ENCODE measurements around the gene GRM4.
A peak's percentile ranks its signal among the peaks of the same experiment; 100 is the strongest.
"Not testable (repeated sequence)": the region's sequence is repeated elsewhere in the genome, so short reads cannot be mapped to it uniquely, and the experiment has no call there.

The GRM4 gene

DNA sequence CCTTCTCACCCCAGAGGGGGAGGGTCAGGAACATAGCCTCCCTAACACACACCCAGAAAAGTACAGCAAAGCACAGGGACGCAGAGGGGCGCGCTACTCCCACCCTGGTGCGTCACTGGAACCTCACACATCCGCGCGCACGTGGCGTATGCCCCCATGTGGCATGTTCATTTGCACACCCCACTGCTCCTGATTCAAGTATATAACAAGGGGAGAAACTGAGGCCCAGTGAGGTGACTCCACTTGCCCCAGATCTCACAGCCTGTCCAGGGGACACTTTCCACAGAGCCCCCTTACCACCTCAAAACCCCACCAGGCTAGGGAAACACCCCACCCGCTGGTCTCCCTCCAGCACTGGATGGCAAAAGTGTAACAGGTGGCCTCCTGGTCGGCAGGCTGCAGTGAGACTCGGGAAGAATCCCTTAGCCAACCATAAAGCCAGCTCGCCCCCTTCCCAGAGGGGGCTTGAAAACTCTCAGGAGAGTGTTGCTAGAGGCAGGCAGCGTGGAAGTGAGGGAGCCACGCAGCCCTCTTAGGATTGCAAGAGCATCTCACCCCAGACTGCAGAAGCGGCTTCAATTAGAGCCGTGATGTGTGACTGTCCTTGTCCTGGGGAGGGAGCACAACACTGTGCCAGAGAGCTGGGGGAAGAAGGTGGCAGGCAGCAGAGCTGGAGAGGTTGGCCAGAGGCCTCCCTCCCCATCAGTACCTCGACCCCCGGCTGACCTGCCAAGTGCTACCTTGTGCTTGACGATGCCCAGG is at the start of gene GRM4:
TSS of gene GRM4 (minus strand) at position 67 of the 762 bp plus-strand sequence. CDS start 12,591 bp downstream, outside the sequence.
- DNase-seq (ENCODE audit: low read depth) = no peak
- peak within 1 kb of the TSS; percentile 50 for H3K4me3 ChIP-seq (ENCODE audit: low read depth, low read length)

DNA sequence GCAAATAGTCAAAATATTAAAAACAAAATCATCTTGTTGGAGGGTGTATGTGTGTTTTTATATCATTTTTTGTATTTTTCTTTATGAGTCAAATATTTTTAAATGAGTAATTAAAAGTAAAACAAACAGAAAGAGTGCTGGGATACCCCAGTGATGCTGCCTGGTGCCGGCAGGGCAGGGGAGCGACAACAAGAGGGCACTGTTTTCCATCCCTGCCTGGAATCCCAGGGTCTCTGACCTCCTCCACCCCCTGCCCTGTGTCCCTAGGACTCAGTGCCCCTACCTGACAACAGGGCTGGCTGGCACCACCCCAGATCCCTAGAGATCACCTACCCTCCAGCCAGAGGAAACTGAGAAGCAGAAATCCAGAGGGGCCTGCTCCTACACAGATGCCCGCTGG is 48.9 kb upstream of the GRM4 start:
- DNase-seq (ENCODE audit: low read depth) = no peak
- H3K4me3 ChIP-seq (ENCODE audit: low read depth, low read length) = no peak overlapping the region

DNA sequence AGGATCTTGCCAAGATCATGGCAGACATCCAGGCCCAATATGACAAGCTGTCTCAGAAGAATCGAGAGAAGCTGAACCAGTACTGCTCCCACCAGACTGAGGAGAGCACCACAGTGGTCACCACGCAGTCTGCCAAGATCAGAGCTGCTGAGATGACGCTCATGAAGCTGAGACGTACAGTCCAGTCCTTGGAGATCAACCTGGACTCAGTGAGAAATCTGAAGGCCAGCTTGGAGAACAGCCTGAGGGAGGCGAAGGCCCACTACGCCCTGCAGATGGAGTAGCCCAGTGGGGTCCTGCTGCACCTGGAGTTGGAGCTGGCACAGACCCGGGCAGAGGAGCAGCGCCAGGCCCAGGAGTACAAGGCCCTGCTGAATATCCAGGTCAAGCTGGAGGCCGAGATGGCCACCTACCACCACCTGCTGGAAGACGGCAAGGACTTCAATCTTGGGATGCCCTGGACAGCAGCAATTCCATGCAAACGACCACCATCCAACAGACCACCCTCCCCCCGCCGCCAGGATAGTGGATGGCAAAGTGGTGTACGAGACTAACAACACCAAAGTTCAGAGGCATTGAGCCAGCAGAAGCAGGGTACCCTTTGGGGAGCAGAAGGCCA is 44.7 kb upstream of the GRM4 start:
- H3K4me3 ChIP-seq (ENCODE audit: low read depth, low read length) = no peak overlapping the region
- DNase-seq (ENCODE audit: low read depth) = no peak

DNA sequence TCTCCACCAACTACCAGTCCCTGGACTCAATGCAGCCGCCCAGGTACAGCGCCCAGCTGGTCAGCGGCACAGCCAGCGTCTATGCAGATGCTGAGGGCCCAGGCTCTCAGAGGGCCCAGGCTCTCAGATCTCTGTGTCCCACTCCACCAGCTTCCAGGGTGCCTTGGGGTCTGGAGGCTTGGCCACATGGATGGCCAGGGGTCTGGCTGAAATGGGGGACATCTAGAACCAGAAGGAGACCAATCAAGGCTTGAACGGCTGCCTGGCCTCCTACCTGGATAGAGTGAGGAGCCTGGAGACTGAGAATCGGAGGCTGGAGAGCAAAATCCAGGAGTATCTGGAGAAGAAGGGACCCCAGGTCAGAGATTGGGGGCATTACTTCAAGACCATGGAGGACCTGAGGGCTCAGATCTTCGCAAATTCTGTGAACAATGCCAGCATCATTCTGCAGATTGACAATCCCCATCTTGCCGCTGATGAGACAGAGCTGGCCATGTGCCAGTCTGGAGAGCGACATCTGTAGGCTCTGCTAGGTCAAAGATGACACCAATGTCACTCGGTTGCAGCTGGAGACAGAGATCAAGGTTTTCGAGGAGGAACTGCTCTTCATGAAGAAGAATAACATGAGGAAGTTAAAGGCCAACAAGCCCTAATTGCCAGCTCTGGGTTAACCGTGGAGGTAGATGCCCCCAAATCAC is 44.1 kb upstream of the GRM4 start:
- no peak overlapping the region for H3K4me3 ChIP-seq (ENCODE audit: low read depth, low read length)
- DNase-seq (ENCODE audit: low read depth) = no peak

DNA sequence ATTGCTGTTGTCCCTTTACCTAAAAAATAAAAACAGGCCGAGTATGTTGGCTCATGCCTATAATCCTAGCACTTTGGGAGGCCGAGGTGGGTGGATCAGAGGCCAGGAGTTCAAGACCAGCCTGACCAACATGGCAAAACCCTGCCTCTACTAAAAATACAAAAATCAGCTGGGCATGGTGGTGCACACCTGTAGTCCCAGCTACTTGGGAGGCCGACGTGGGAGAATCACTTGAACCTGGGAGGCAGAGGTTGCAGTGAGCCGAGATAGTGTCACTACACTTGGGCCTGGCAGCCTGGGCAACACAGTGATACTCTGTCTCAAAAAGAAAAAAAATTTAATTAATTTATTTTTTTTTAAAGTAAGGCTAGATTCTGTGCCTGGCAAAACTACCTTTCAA is 38.8 kb upstream of the GRM4 start:
- not testable (repeated sequence) for DNase-seq (ENCODE audit: low read depth); H3K4me3 ChIP-seq (ENCODE audit: low read depth, low read length)

DNA sequence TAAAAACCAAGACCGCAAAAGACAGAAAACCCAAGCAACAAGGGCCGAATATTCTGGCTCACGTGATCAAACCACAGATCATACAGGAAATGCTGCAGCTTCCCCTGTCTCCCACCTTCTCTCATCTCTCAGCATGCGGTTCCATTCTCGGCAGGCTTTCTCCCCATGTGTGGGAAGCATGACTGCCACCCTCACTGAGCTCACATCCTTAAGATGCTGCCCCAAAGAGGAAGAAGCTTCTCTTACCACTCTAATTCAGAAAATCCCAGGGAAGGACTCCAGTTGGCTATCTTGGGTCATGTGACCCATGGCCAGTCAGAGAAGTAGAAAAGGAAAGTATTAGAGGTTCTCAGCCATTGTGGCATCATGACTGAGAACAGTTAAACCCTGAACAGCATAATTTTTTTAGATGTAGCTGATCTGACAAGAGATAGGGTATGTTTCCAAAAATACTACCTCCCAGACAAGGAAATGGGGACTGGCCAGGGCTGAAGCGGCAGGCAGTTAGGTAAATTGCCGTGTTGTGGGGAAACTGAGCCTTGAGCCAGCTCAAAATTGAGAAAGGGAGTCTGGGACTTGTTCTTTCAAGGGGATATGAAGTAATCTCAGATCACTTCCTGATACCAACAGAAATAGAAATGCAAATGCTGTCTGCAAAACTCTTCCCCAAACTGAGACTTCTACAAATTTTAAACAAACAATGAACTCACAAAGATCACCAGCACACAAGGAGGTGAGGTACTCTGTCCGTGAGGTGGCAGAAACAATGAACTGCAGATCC is 37.1 kb upstream of the GRM4 start:
- no peak overlapping the region for H3K4me3 ChIP-seq (ENCODE audit: low read depth, low read length)
- no peak for DNase-seq (ENCODE audit: low read depth)

DNA sequence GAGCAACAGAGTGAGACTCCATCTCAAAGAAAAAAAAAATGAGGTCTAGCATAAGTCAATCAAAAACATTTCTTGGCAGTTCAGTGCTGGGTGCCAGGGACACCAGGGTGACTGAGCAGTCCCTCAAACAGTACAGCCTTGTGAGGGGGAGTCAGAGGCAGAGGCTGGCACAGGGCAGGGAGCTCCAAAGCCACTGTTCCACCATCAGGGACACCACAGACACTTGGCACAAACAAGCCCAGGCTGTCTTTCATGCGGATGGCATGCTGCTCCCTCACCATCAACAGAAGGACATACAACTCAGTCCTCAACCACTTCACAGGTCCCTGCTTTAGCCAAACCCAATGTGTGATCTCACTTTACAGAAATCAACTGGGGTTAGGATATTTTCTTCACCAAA is 36.0 kb upstream of the GRM4 start:
- DNase-seq (ENCODE audit: low read depth) = no peak
- no peak overlapping the region for H3K4me3 ChIP-seq (ENCODE audit: low read depth, low read length)

DNA sequence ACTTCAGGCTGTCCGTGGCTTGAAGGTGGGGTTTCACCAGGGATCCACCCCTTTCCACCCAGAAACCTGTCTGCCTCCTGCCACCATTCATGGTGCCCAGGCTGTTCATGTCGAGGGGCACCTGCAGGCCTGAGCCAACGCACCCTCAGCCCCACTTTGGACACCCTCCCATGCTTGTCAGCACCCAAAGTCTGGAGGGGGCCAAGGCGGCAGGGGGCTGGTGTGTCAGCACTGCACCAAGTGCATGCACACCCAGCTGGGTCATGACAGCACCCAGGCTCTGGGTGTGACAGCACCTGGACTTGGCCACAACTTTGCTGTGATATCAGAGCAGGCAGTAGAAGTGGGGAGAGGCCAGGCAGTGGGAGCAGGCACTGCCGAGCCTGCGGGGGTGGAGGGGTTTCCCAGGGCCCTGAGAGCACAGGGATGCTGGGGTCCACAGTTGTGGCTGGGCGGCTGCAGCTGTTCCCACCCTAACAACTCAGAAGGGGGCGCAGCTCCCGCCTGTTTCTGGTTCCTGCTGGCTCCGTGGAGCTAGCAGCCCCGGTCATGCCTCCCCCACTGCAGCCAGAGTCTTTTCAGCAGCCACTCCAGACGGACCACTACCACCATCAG is 33.3 kb upstream of the GRM4 start:
- H3K4me3 ChIP-seq (ENCODE audit: low read depth, low read length) = no peak overlapping the region
- DNase-seq (ENCODE audit: low read depth) = no peak

DNA sequence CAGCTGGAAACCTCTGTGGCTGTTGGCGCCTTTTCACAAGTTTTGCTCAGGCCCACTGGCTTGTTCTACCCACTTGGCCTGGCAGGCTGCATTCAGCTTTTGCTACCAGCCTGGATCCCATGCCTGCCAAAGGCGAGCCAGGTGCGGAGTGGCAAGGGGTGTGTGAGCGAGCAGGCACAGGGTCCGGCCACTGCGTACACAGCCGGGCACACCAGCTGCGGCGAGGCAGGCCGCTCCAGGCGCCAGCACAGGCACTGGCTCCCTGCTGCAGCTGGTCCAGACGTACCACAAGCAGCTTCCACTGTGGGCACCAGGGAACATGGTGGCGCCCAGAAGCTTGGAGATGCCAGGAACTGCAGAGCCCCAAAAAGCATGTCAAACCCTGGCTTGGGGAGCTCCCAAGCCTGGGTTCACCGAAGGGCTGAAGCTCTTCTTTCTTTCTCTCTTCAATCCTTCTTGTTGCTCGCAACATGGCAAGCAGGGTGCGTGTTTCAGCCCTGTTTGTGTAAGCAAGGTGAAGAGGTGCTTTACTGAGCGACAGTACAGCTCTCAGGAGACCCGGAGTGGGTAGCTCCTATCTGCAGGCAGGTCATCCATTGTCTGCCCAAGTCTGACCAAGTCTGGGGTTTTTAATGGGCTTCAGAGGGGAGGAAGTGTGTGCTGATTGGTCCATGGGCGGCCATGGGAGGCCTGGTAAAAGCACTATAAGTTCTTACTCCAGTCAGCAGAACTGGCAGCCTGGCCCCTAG is 32.6 kb upstream of the GRM4 start:
- no peak for DNase-seq (ENCODE audit: low read depth)
- H3K4me3 ChIP-seq (ENCODE audit: low read depth, low read length) = no peak overlapping the region

DNA sequence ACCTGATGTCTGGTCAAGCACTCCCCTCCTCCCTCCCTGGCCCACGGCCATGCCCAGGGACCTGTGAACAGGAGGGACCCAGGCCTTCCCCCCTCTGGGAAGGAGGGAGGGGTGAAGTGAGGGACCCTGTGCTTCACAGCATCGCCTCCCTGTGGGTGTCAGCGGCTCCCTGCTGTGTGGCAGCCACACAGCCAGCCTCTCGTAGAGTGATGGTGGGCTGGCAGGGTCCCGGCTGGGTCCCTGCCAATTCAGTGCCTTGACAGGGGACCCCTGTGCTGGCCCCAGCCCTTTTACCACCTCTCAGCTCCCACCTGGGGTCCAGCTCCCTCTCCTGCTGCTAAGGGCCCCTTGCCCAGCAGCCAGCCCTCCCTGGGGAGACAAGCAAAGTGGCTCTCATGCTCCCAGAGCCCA is 31.3 kb upstream of the GRM4 start:
- H3K4me3 ChIP-seq (ENCODE audit: low read depth, low read length) = no peak overlapping the region
- DNase-seq (ENCODE audit: low read depth) = no peak

DNA sequence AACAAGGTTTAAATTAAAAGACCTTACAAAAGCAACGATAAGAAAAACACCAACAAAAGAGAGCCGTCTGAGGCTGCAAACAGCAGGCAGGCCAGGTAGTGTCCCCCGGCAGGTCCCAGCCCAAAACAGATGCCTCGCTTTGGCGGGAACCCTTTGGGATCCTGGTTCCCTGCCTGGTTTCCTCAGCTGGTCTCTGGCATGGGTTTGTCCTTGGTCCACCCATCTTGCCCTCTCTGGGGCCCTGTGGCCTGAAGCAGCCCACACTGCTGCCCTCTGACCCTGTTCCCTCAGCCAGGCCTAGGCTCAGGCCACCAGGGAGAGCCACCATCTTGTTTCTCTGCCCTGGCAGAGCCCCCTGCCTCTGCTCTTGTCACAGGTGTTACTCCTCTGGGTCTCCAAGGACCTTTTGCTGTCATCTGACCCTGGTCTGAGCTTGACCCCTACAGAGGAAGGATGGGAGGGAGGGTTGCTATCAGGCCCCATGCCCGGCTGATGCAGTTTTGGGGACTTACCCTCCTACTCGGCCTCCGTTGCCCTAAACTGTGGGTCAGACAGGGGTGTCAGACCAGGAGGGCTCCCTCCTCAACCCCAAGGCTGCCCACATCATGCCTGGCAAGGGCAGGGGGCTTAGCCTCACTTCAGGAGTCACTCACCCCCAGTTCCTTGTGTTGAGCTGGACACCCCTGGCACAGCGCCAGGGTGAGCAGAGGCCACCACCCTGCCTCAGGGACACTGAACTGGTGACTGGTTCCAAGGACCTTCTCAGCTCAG is 30.6 kb upstream of the GRM4 start:
- DNase-seq (ENCODE audit: low read depth) = no peak
- H3K4me3 ChIP-seq (ENCODE audit: low read depth, low read length) = no peak overlapping the region

DNA sequence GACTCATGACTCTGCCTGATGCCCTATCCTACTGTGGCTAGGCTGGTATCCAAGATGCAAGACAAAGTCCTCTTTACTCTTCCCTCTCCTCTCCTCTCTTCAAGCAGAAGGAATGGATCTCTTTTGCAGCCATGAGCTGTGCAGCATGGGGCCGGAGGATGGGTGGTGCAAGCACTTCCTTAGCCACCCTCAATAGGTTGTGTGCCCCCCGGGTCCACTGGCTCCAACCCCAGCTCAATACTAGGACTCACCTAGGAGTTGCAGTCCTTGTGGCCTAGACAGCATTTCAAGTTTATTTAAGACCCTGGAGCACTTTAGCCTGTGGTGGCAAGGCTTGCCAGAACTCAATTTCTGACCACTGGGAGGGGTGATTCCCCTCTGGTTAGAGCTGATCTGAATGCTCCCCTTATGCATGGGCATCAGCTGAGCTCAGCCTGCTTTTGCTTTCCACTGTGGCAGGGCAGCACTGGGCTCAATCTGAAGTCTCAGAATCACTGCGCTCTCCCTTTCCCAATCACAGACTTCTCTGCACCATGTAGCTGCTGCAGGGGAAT is 29.0 kb upstream of the GRM4 start:
- no peak for DNase-seq (ENCODE audit: low read depth)
- no peak overlapping the region for H3K4me3 ChIP-seq (ENCODE audit: low read depth, low read length)

DNA sequence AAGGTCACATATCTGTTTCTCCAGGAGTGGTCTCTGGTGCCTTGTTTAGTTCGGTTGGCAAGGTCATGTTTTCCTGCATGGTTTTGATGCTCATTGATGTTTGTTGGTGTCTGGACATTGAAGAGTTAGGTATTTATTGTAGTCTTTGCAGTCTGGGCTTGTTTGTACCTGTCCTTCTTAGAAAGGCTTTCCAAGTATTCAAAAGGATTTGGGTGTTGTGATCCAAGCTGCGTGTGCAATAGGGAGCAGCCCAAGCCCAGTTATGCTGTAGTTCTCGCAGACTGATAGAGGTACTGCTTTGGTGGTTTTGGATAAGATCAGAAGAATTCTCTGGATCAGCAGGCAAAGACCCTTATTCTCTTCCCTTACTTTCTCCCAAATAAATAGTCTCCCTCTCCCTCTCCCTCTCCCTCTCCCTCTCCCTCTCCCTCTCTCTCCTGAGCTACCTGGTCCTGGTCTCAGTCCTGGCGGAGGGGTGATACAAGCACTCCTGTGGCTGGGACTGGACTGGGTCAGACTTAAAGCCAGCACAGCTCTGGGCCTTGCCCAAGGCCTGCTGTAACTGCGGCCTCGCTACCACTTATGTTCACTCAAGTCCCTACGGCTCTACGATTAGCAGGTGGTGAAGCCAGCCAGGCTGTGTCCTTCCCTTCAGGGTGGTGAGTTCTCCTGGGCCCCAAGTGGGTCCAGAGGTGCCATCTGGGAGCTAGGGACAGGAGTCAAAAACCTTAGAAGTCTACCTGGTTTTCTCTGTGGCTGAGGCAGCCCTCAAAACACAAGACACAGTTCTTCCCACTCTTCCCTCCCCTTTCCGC is 27.3 kb upstream of the GRM4 start:
- no peak overlapping the region for H3K4me3 ChIP-seq (ENCODE audit: low read depth, low read length)
- DNase-seq (ENCODE audit: low read depth) = no peak

DNA sequence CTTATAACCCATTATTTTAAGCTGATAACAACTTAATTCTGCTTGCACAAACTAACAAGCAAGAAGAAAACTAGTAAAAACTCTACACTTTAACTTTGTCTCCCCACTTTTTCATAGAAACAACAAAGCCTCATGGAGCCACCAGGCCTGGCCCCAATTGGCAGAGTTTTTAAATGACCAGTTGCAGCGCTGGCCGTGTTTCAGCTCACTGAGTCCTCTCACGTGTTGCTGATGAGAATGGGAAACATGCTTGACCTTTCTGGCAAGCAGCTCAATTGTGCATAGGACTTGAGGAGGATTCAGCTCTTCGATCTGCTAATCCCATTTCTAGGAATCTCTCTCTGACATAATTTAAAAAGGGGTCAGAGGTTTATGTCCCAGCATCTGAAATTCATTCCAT is 24.5 kb upstream of the GRM4 start:
- no peak overlapping the region for H3K4me3 ChIP-seq (ENCODE audit: low read depth, low read length)
- DNase-seq (ENCODE audit: low read depth) = no peak

DNA sequence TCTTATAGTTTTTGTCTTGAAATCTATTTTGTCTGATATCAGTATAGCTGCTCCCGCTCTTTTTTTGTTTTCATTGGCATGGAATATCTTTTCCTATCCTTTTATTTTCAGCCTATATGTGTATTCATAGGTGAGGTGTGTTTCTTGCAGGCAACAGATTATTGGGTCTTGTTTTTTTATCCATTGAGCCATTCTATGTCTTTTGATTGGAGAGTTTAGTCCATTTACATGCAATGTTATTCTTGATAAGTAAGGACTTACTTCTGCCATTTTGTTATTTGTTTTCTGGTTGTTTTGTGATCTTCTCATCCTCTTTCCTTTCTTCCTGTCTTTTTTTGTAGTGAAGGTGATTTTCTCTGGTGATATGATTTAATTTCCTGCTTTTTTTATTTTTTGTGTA is 24.0 kb upstream of the GRM4 start:
- no peak for DNase-seq (ENCODE audit: low read depth)

DNA sequence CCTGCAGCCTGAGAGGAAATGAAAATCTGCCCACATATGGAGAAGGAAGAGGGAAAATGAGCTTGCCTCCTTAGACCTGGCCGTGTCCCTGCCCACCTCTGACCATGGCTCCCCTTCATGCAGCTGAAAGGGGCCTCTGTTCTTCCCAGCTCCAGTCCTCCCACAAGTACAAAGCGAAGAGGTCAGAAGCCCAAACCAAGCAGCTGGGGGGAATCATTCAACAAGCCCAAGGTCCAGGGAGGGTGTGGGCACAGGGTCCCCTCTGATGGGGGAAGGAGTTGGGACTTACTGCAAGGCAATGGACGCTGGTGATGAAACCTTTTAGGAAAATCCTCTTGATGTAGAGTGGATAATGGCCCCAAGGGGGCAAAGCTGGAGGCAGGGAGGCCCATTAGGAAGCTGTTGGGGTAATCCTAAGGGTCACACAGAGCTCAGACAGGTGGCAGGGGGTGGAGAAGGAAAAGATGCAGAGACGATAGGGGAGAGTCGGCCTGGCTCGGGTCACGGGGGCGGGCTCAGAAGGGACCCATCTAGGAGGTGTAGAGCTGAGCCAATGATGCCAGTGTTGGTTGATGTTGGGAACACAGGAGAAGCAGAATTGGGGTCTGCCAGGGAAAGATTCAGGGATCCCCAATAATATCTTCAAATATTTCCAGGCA is 16.1 kb upstream of the GRM4 start:
- no peak for DNase-seq (ENCODE audit: low read depth)
- H3K4me3 ChIP-seq (ENCODE audit: low read depth, low read length) = no peak overlapping the region

More for the DNA sequence above, 24.0 kb upstream of the GRM4 start:
- no peak overlapping the region for H3K4me3 ChIP-seq (ENCODE audit: low read depth, low read length)

DNA sequence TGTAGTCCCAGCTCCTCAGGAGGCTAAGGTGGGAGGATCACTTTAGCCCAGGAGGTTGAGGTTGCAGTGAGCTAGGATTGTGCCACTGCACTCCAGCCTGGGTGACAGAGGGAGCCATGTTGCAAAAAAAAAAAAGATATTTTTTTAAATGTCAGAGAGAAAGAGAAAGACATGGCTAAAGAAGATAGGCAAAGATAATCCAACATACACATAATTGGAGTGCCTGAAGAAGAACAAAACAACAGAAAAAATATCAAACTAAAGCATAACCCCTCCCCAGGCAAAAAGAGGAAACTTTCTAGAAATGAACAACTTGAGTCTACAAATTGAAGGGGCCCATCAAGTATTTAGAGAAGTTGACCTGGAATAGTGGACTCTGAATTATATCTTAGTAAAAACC is 14.0 kb upstream of the GRM4 start:
- no peak for DNase-seq (ENCODE audit: low read depth)
- no peak overlapping the region for H3K4me3 ChIP-seq (ENCODE audit: low read depth, low read length)
